ENCODE data around the gene CTDP1.

The CTDP1 gene

DNA sequence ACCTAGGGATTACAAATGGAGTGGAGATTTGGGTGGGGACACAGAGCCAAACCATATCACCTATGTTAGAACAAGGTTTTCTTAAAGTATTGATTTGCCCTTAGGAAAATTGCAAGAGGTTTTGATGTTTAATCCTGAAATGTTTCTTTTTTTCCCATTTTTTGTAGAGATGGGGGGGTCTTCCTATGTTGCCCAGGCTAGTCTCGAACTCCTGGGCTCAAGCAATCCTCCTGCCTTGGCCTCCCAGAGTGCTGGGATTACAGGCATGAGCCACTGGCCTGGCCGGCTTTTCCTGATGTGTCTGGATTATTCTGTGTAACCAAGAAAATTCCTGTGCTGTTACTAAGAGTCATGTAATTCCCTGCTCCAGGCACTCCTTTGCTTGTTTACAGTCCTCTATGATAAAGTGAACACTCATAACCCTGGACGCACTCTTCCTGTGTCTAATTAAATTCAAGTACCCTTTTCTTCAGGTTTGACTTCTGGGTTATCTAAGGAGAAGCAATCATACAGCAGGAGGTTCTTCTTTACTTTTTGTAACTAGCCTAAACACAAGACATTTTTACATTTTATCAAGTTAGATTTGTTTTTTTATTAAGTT lies 15.0 kb upstream of the CTDP1 start:
- Histone ChIP-seq H2BK5ac (ENCODE audit: low read length) (no peak overlapping the region), H3K4ac (ENCODE audit: low read depth, low read length) (no peak overlapping the region), H3K18ac (ENCODE audit: low read length) (no peak overlapping the region), H4K5ac (ENCODE audit: low read length) (no peak overlapping the region), H2BK120ac (ENCODE audit: low read depth, low read length) (no peak overlapping the region), H3K4me2 (ENCODE audit: low read length) (no peak overlapping the region), H2BK15ac (replicated peaks; ENCODE audit: low read depth) (no peak overlapping the region), H3K4me1 (ENCODE audit: control insufficient read depth, low read depth, low read length) (no peaks in the 10 kb centered on the region), H3K36me3 (ENCODE audit: control insufficient read depth, insufficient read depth, low read length) (no peaks in the 10 kb centered on the region), H3K79me1 (ENCODE audit: low read length) (no peaks in the 10 kb centered on the region), H3K4me3 (ENCODE audit: low read length) (no peak overlapping the region), H3K9ac (ENCODE audit: low read length) (no peak overlapping the region), H3K27ac (ENCODE audit: low read depth, low read length) (no peak overlapping the region), H3K56ac (ENCODE audit: low read length) (no peak overlapping the region), H4K8ac (ENCODE audit: low read depth, low read length) (no peak overlapping the region), H2AK5ac (ENCODE audit: low read length) (no peak overlapping the region), H3K79me2 (ENCODE audit: control insufficient read depth, insufficient read depth, low read length) (no peaks in the 10 kb centered on the region), H3K27me3 (ENCODE audit: insufficient read depth, low read length, poor library complexity) (peaks cover 2% of the 10 kb centered on the region), H3K23ac (ENCODE audit: low read length) (no peak overlapping the region)
- no CpG with 5 or more reads among the region's 3 CpGs for WGBS (ENCODE audit: extremely low coverage, insufficient coverage, low lambda C conversion rate)
- no peak for DNase-seq

DNA sequence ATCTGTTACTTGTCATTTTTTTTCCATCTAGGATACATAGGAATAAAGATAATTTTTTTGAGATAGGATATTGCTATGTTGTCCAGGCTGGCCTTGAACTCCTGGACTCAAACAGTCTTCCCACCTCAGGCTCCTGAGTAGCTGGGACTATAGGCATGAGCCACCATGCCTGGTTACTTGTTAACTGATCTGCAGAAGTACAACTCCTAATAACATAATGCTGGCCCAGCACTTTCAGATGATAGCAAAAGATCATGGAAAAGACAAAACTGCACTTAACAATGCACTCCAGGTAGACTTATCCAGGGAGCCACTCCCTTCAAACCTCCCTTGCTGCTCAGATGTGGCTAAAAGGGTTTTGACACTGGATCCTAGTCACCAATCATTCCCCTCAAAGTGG lies 11.4 kb upstream of the CTDP1 start:
- H3K56ac ChIP-seq (ENCODE audit: low read length): no peak overlapping the region
- no peak overlapping the region for H2AK5ac ChIP-seq (ENCODE audit: low read length)
- H3K79me1 ChIP-seq (ENCODE audit: low read length): no peaks in the 10 kb centered on the region
- H3K23ac ChIP-seq (ENCODE audit: low read length): no peak overlapping the region
- no peak overlapping the region for H4K8ac ChIP-seq (ENCODE audit: low read depth, low read length)
- no peak overlapping the region for H4K5ac ChIP-seq (ENCODE audit: low read length)
- H3K4me1 ChIP-seq (ENCODE audit: control insufficient read depth, low read depth, low read length): no peaks in the 10 kb centered on the region
- no peak overlapping the region for H3K4me3 ChIP-seq (ENCODE audit: low read length)
- no peak overlapping the region for H3K9ac ChIP-seq (ENCODE audit: low read length)
- no peaks in the 10 kb centered on the region for H3K36me3 ChIP-seq (ENCODE audit: control insufficient read depth, insufficient read depth, low read length)
- H3K4ac ChIP-seq (ENCODE audit: low read depth, low read length): no peak overlapping the region
- H3K27me3 ChIP-seq (ENCODE audit: insufficient read depth, low read length, poor library complexity): no peaks in the 10 kb centered on the region
- H3K4me2 ChIP-seq (ENCODE audit: low read length): no peak overlapping the region
- H2BK120ac ChIP-seq (ENCODE audit: low read depth, low read length): no peak overlapping the region
- no peak overlapping the region for H2BK5ac ChIP-seq (ENCODE audit: low read length)
- H2BK15ac ChIP-seq (replicated peaks; ENCODE audit: low read depth): no peak overlapping the region
- no peak overlapping the region for H3K18ac ChIP-seq (ENCODE audit: low read length)
- no peak overlapping the region for H3K27ac ChIP-seq (ENCODE audit: low read depth, low read length)
- DNase-seq: no peak
- H3K79me2 ChIP-seq (ENCODE audit: control insufficient read depth, insufficient read depth, low read length): no peaks in the 10 kb centered on the region

DNA sequence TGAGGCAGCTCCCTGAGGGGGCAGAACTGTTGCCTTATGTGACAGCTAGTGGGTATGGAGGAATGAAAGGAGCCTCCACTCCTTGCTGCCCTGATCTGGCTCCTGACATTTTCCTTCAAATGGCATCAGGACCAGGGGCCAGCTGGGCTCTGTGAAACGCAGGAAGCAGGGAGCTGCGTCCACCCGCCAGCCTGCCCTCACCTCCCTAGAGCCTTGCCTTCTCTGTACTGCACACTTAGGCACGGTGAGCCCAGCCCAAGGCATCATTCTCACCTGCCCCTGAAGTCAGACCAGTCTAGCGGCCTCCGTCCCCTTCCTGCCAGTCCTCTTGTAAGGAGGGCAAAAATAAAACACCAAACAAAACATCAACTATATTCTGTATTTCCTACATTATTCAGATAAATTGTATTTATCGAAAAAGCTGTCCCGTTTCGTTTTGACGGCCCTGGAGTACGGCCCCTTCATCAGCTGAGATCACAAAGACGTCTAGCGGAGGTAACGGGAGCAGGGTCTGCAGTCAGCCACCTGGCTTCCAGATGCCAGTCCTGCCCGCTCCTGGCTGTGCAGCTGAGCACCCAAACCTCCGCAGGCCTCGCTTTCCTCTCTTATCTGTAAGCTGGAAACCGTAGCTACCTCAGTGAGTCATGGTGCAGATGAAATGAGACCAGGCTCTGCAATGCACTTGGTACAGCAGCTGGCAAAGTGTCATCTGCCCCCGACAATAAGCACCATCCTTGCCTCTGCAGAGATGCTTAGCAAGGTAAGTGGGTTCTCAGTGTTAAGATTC lies 6.9 kb upstream of the CTDP1 start:
- no peak overlapping the region for H2BK5ac ChIP-seq (ENCODE audit: low read length)
- H3K4me1 ChIP-seq (ENCODE audit: control insufficient read depth, low read depth, low read length): no peaks in the 10 kb centered on the region
- no peak overlapping the region for H3K9ac ChIP-seq (ENCODE audit: low read length)
- no peak overlapping the region for H3K4me2 ChIP-seq (ENCODE audit: low read length)
- no peaks in the 10 kb centered on the region for H3K79me2 ChIP-seq (ENCODE audit: control insufficient read depth, insufficient read depth, low read length)
- H3K18ac ChIP-seq (ENCODE audit: low read length): no peak overlapping the region
- no peaks in the 10 kb centered on the region for H3K79me1 ChIP-seq (ENCODE audit: low read length)
- H3K36me3 ChIP-seq (ENCODE audit: control insufficient read depth, insufficient read depth, low read length): no peaks in the 10 kb centered on the region
- H3K23ac ChIP-seq (ENCODE audit: low read length): no peak overlapping the region
- H3K27ac ChIP-seq (ENCODE audit: low read depth, low read length): no peak overlapping the region
- no peak overlapping the region for H2BK120ac ChIP-seq (ENCODE audit: low read depth, low read length)
- no peak overlapping the region for H2AK5ac ChIP-seq (ENCODE audit: low read length)
- DNase-seq: no peak
- WGBS (ENCODE audit: extremely low coverage, insufficient coverage, low lambda C conversion rate): no CpG with 5 or more reads among the region's 19 CpGs
- H2BK15ac ChIP-seq (replicated peaks; ENCODE audit: low read depth): no peak overlapping the region
- no peak overlapping the region for H4K8ac ChIP-seq (ENCODE audit: low read depth, low read length)
- no peaks in the 10 kb centered on the region for H3K27me3 ChIP-seq (ENCODE audit: insufficient read depth, low read length, poor library complexity)
- no peak overlapping the region for H3K4ac ChIP-seq (ENCODE audit: low read depth, low read length)
- no peak overlapping the region for H3K56ac ChIP-seq (ENCODE audit: low read length)
- no peak overlapping the region for H4K5ac ChIP-seq (ENCODE audit: low read length)
- H3K4me3 ChIP-seq (ENCODE audit: low read length): no peak overlapping the region

- H3K79me2 ChIP-seq (ENCODE audit: control insufficient read depth, insufficient read depth, low read length): peaks cover 23% of the 10 kb centered on the region
- H2BK15ac ChIP-seq (replicated peaks; ENCODE audit: low read depth): no peak overlapping the region
- no peak overlapping the region for H3K4me2 ChIP-seq (ENCODE audit: low read length)
- peaks cover 4% of the 10 kb centered on the region for H3K4me1 ChIP-seq (ENCODE audit: control insufficient read depth, low read depth, low read length)
- H4K8ac ChIP-seq (ENCODE audit: low read depth, low read length): no peak overlapping the region
- no peak for DNase-seq
- H3K56ac ChIP-seq (ENCODE audit: low read length): no peak overlapping the region
- H3K4me3 ChIP-seq (ENCODE audit: low read length): no peak overlapping the region
- no peak overlapping the region for H4K5ac ChIP-seq (ENCODE audit: low read length)
- peaks cover 18% of the 10 kb centered on the region for H3K79me1 ChIP-seq (ENCODE audit: low read length)
- no peak overlapping the region for H3K27ac ChIP-seq (ENCODE audit: low read depth, low read length)
- H3K9ac ChIP-seq (ENCODE audit: low read length): no peak overlapping the region
- no peaks in the 10 kb centered on the region for H3K36me3 ChIP-seq (ENCODE audit: control insufficient read depth, insufficient read depth, low read length)
- WGBS (ENCODE audit: extremely low coverage, insufficient coverage, low lambda C conversion rate): no CpG with 5 or more reads among the region's 6 CpGs
- H3K23ac ChIP-seq (ENCODE audit: low read length): no peak overlapping the region
- no peak overlapping the region for H2AK5ac ChIP-seq (ENCODE audit: low read length)
- H3K27me3 ChIP-seq (ENCODE audit: insufficient read depth, low read length, poor library complexity): no peaks in the 10 kb centered on the region
- H2BK120ac ChIP-seq (ENCODE audit: low read depth, low read length): no peak overlapping the region
- H2BK5ac ChIP-seq (ENCODE audit: low read length): no peak overlapping the region
- H3K4ac ChIP-seq (ENCODE audit: low read depth, low read length): no peak overlapping the region
- H3K18ac ChIP-seq (ENCODE audit: low read length): no peak overlapping the region
Observed at GRCh38 chr18:79677221-79677620, 2.4 kb upstream of the CTDP1 start.

DNA sequence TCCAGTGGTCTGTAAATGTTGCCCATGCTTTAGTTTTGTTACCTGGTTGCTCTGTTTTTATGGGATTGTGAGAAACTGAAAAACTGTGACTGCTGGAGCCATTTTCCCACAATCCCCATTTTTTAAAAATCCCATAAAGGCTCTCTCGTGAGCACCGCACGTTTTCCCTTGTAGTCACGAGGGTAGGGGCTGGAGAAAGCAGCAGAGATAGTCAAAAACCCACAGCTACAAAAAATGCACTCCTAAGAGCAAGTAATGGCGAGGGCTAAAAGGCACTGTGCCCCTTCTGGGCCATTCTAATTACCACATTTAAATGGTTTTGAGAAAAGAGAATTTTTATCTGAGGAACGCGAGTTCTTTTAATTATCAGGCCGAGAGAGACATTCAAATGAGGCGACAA lies 1.8 kb upstream of the CTDP1 start:
- Histone ChIP-seq H2BK15ac (replicated peaks; ENCODE audit: low read depth) (no peak overlapping the region), H3K56ac (ENCODE audit: low read length) (peak overlapping the region; percentile 47), H3K27me3 (ENCODE audit: insufficient read depth, low read length, poor library complexity) (no peaks in the 10 kb centered on the region), H3K4me1 (ENCODE audit: control insufficient read depth, low read depth, low read length) (peaks cover 4% of the 10 kb centered on the region), H4K8ac (ENCODE audit: low read depth, low read length) (no peak overlapping the region), H3K18ac (ENCODE audit: low read length) (no peak overlapping the region), H3K4me2 (ENCODE audit: low read length) (no peak overlapping the region), H3K4me3 (ENCODE audit: low read length) (no peak overlapping the region), H3K79me2 (ENCODE audit: control insufficient read depth, insufficient read depth, low read length) (peaks cover 30% of the 10 kb centered on the region), H3K4ac (ENCODE audit: low read depth, low read length) (no peak overlapping the region), H2BK5ac (ENCODE audit: low read length) (no peak overlapping the region), H3K9ac (ENCODE audit: low read length) (peak overlapping the region; percentile 83), H3K23ac (ENCODE audit: low read length) (no peak overlapping the region), H4K5ac (ENCODE audit: low read length) (no peak overlapping the region), H2BK120ac (ENCODE audit: low read depth, low read length) (no peak overlapping the region), H3K27ac (ENCODE audit: low read depth, low read length) (no peak overlapping the region), H2AK5ac (ENCODE audit: low read length) (no peak overlapping the region), H3K36me3 (ENCODE audit: control insufficient read depth, insufficient read depth, low read length) (no peaks in the 10 kb centered on the region), H3K79me1 (ENCODE audit: low read length) (peaks cover 20% of the 10 kb centered on the region)
- no peak for DNase-seq
- WGBS (ENCODE audit: extremely low coverage, insufficient coverage, low lambda C conversion rate): no CpG with 5 or more reads among the region's 9 CpGs
